GM18520 (cell line): ENCODE results near the gene AKR1B15.
"Not testable (repeated sequence)": the region's sequence is repeated elsewhere in the genome, so short reads cannot be mapped to it uniquely, and the experiment has no call there.

Experiments
- ATAC-seq: cut with Tn5 transposase; IDR thresholded peaks from one replicate; pipeline ENCODE4 v1.9.1; 2021; ENCODE audit not compliant: unreplicated experiment

AKR1B15 gene

GRCh38 chr7:134532180-134532953, 16.5 kb upstream of the AKR1B15 start:
- ATAC-seq: no peak

- ATAC-seq: no peak
Observed at GRCh38 chr7:134532954-134533218, 16.0 kb upstream of the AKR1B15 start.

GRCh38 chr7:134533288-134533771, 15.6 kb upstream of the AKR1B15 start:
- no peak for ATAC-seq

- ATAC-seq: no peak
Observed at GRCh38 chr7:134534633-134535032, 14.3 kb upstream of the AKR1B15 start.

- ATAC-seq: no peak
Observed at GRCh38 chr7:134535272-134535918, 13.5 kb upstream of the AKR1B15 start.

- no peak for ATAC-seq
Observed at GRCh38 chr7:134535919-134536299, 13.0 kb upstream of the AKR1B15 start.

GRCh38 chr7:134536558-134536957, 12.4 kb upstream of the AKR1B15 start:
- ATAC-seq: not testable (repeated sequence)

- ATAC-seq: not testable (repeated sequence)
Observed at GRCh38 chr7:134537273-134537781, 11.6 kb upstream of the AKR1B15 start.

- no peak for ATAC-seq
Observed at GRCh38 chr7:134539380-134540004, 9.4 kb upstream of the AKR1B15 start.

GRCh38 chr7:134541501-134542194, 7.3 kb upstream of the AKR1B15 start:
- not testable (repeated sequence) for ATAC-seq

GRCh38 chr7:134542195-134542771, 6.6 kb upstream of the AKR1B15 start:
- no peak for ATAC-seq

GRCh38 chr7:134545380-134545779, 3.5 kb upstream of the AKR1B15 start:
- ATAC-seq: no peak

GRCh38 chr7:134545918-134546317, 3.0 kb upstream of the AKR1B15 start:
- ATAC-seq: no peak

GRCh38 chr7:134546955-134547354, 2.0 kb upstream of the AKR1B15 start:
- no peak for ATAC-seq

- ATAC-seq: peak; percentile 50
Observed at GRCh38 chr7:134547397-134548054, 1.4 kb upstream of the AKR1B15 start.

- no peak for ATAC-seq
Observed at GRCh38 chr7:134549366-134549765, 456 bp downstream of the AKR1B15 start.

GRCh38 chr7:134552105-134552504, 3.2 kb downstream of the AKR1B15 start:
- ATAC-seq: no peak

- ATAC-seq: no peak
Observed at GRCh38 chr7:134553976-134554375, 5.1 kb downstream of the AKR1B15 start.

- no peak for ATAC-seq
Observed at GRCh38 chr7:134554417-134554966, 5.6 kb downstream of the AKR1B15 start.

- ATAC-seq: no peak
Observed at GRCh38 chr7:134557391-134557790, 8.5 kb downstream of the AKR1B15 start.
